ENCODE data around the gene SLC22A5.

The SLC22A5 gene

GRCh38 chr5:132417461-132417860 lies 48.0 kb downstream of the SLC22A5 start:
- Histone ChIP-seq H3K9me3 (ENCODE audit: control insufficient read depth in 5 of 5, low read length in 5 of 5) (no peaks in the 10 kb centered on the region), H3K27me3 (ENCODE audit: control insufficient read depth in 5 of 5, insufficient read depth in 4 of 5, low read length in 5 of 5) (no peaks in the 10 kb centered on the region), H3K4me3 (ENCODE audit: low read depth in 1 of 5, low read length in 5 of 5) (no peak overlapping the region), H3K36me3 (ENCODE audit: control insufficient read depth in 5 of 5, insufficient read depth in 5 of 5, low read length in 5 of 5) (peaks cover 0 to 9% (median 4%) of the 10 kb centered on the region in 5 donors), H3K4me1 (ENCODE audit: control insufficient read depth in 5 of 5, insufficient read depth in 5 of 5, low read length in 5 of 5) (peaks cover 21 to 90% (median 79%) of the 10 kb centered on the region in 5 donors), H3K9ac (ENCODE audit: low read length in 5 of 5) (peak overlapping the region in 3 of 5 donors; percentile 48 to 58 (median 53)), H3K27ac (ENCODE audit: low read depth, low read length) (peak overlapping the region; percentile 99)

- peaks cover 0 to 13% (median 4%) of the 10 kb centered on the region in 5 donors for H3K36me3 ChIP-seq (ENCODE audit: control insufficient read depth in 5 of 5, insufficient read depth in 5 of 5, low read length in 5 of 5)
- H3K27me3 ChIP-seq (ENCODE audit: control insufficient read depth in 5 of 5, insufficient read depth in 4 of 5, low read length in 5 of 5) = no peaks in the 10 kb centered on the region
- peak overlapping the region; percentile 99 for H3K27ac ChIP-seq (ENCODE audit: low read depth, low read length)
- peaks cover 24 to 93% (median 82%) of the 10 kb centered on the region in 5 donors for H3K4me1 ChIP-seq (ENCODE audit: control insufficient read depth in 5 of 5, insufficient read depth in 5 of 5, low read length in 5 of 5)
- H3K9me3 ChIP-seq (ENCODE audit: control insufficient read depth in 5 of 5, low read length in 5 of 5) = no peaks in the 10 kb centered on the region
- peak overlapping the region in 1 of 5 donors; percentile 58 for H3K9ac ChIP-seq (ENCODE audit: low read length in 5 of 5)
- H3K4me3 ChIP-seq (ENCODE audit: low read depth in 1 of 5, low read length in 5 of 5) = no peak overlapping the region
Measured at GRCh38 chr5:132417889-132418485, 48.5 kb downstream of the SLC22A5 start.

- no peaks in the 10 kb centered on the region for H3K27me3 ChIP-seq (ENCODE audit: control insufficient read depth in 5 of 5, insufficient read depth in 4 of 5, low read length in 5 of 5)
- peak overlapping the region in 3 of 5 donors; percentile 22 to 63 (median 57) for H3K9ac ChIP-seq (ENCODE audit: low read length in 5 of 5)
- peak overlapping the region; percentile 99 for H3K27ac ChIP-seq (ENCODE audit: low read depth, low read length)
- H3K4me1 ChIP-seq (ENCODE audit: control insufficient read depth in 5 of 5, insufficient read depth in 5 of 5, low read length in 5 of 5) = peaks cover 28 to 97% (median 91%) of the 10 kb centered on the region in 5 donors
- H3K9me3 ChIP-seq (ENCODE audit: control insufficient read depth in 5 of 5, low read length in 5 of 5) = no peaks in the 10 kb centered on the region
- peaks cover 0 to 18% (median 4%) of the 10 kb centered on the region in 5 donors for H3K36me3 ChIP-seq (ENCODE audit: control insufficient read depth in 5 of 5, insufficient read depth in 5 of 5, low read length in 5 of 5)
- no peak overlapping the region for H3K4me3 ChIP-seq (ENCODE audit: low read depth in 1 of 5, low read length in 5 of 5)
Measured at GRCh38 chr5:132418881-132419280, 49.4 kb downstream of the SLC22A5 start.

GRCh38 chr5:132419502-132420468 lies 50.3 kb downstream of the SLC22A5 start:
- Histone ChIP-seq H3K4me1 (ENCODE audit: control insufficient read depth in 5 of 5, insufficient read depth in 5 of 5, low read length in 5 of 5) (peaks cover 26 to 94% (median 91%) of the 10 kb centered on the region in 5 donors), H3K27ac (ENCODE audit: low read depth, low read length) (peak overlapping the region; percentile 99), H3K9me3 (ENCODE audit: control insufficient read depth in 5 of 5, low read length in 5 of 5) (no peaks in the 10 kb centered on the region), H3K36me3 (ENCODE audit: control insufficient read depth in 5 of 5, insufficient read depth in 5 of 5, low read length in 5 of 5) (peaks cover 0 to 20% (median 5%) of the 10 kb centered on the region in 5 donors), H3K9ac (ENCODE audit: low read length in 5 of 5) (peak overlapping the region in 4 of 5 donors; percentile 16 to 63 (median 43)), H3K27me3 (ENCODE audit: control insufficient read depth in 5 of 5, insufficient read depth in 4 of 5, low read length in 5 of 5) (no peaks in the 10 kb centered on the region), H3K4me3 (ENCODE audit: low read depth in 1 of 5, low read length in 5 of 5) (peak overlapping the region in 2 of 5 donors; percentile 6 to 40)

GRCh38 chr5:132420706-132421272 lies 51.3 kb downstream of the SLC22A5 start:
- peak overlapping the region in 2 of 5 donors; percentile 9 to 27 for H3K4me3 ChIP-seq (ENCODE audit: low read depth in 1 of 5, low read length in 5 of 5)
- peaks cover 0 to 20% (median 5%) of the 10 kb centered on the region in 5 donors for H3K36me3 ChIP-seq (ENCODE audit: control insufficient read depth in 5 of 5, insufficient read depth in 5 of 5, low read length in 5 of 5)
- no peaks in the 10 kb centered on the region for H3K9me3 ChIP-seq (ENCODE audit: control insufficient read depth in 5 of 5, low read length in 5 of 5)
- H3K4me1 ChIP-seq (ENCODE audit: control insufficient read depth in 5 of 5, insufficient read depth in 5 of 5, low read length in 5 of 5) = peaks cover 25 to 94% (median 91%) of the 10 kb centered on the region in 5 donors
- no peaks in the 10 kb centered on the region for H3K27me3 ChIP-seq (ENCODE audit: control insufficient read depth in 5 of 5, insufficient read depth in 4 of 5, low read length in 5 of 5)
- H3K9ac ChIP-seq (ENCODE audit: low read length in 5 of 5) = peak overlapping the region in 2 of 5 donors; percentile 1 to 29
- peak overlapping the region; percentile 99 for H3K27ac ChIP-seq (ENCODE audit: low read depth, low read length)

GRCh38 chr5:132421462-132421861 lies 52.0 kb downstream of the SLC22A5 start:
- no peaks in the 10 kb centered on the region for H3K27me3 ChIP-seq (ENCODE audit: control insufficient read depth in 5 of 5, insufficient read depth in 4 of 5, low read length in 5 of 5)
- H3K27ac ChIP-seq (ENCODE audit: low read depth, low read length) = peak overlapping the region; percentile 99
- H3K36me3 ChIP-seq (ENCODE audit: control insufficient read depth in 5 of 5, insufficient read depth in 5 of 5, low read length in 5 of 5) = peaks cover 0 to 20% (median 5%) of the 10 kb centered on the region in 5 donors
- H3K9ac ChIP-seq (ENCODE audit: low read length in 5 of 5) = peak overlapping the region in 1 of 5 donors; percentile 17
- no peaks in the 10 kb centered on the region for H3K9me3 ChIP-seq (ENCODE audit: control insufficient read depth in 5 of 5, low read length in 5 of 5)
- peaks cover 27 to 94% (median 91%) of the 10 kb centered on the region in 5 donors for H3K4me1 ChIP-seq (ENCODE audit: control insufficient read depth in 5 of 5, insufficient read depth in 5 of 5, low read length in 5 of 5)
- no peak overlapping the region for H3K4me3 ChIP-seq (ENCODE audit: low read depth in 1 of 5, low read length in 5 of 5)

- Histone ChIP-seq H3K9me3 (ENCODE audit: control insufficient read depth in 5 of 5, low read length in 5 of 5) (no peaks in the 10 kb centered on the region), H3K9ac (ENCODE audit: low read length in 5 of 5) (peak overlapping the region in 1 of 5 donors; percentile 2), H3K27me3 (ENCODE audit: control insufficient read depth in 5 of 5, insufficient read depth in 4 of 5, low read length in 5 of 5) (no peaks in the 10 kb centered on the region), H3K36me3 (ENCODE audit: control insufficient read depth in 5 of 5, insufficient read depth in 5 of 5, low read length in 5 of 5) (peaks cover 0 to 20% (median 4%) of the 10 kb centered on the region in 5 donors), H3K27ac (ENCODE audit: low read depth, low read length) (peak overlapping the region; percentile 99), H3K4me1 (ENCODE audit: control insufficient read depth in 5 of 5, insufficient read depth in 5 of 5, low read length in 5 of 5) (peaks cover 32 to 94% (median 91%) of the 10 kb centered on the region in 5 donors), H3K4me3 (ENCODE audit: low read depth in 1 of 5, low read length in 5 of 5) (peak overlapping the region in 1 of 5 donors; percentile 7)
Measured at GRCh38 chr5:132422720-132423437, 53.4 kb downstream of the SLC22A5 start.

GRCh38 chr5:132423438-132423898 lies 54.0 kb downstream of the SLC22A5 start:
- no peaks in the 10 kb centered on the region for H3K9me3 ChIP-seq (ENCODE audit: control insufficient read depth in 5 of 5, low read length in 5 of 5)
- peak overlapping the region in 1 of 5 donors; percentile 7 for H3K4me3 ChIP-seq (ENCODE audit: low read depth in 1 of 5, low read length in 5 of 5)
- peaks cover 33 to 95% (median 94%) of the 10 kb centered on the region in 5 donors for H3K4me1 ChIP-seq (ENCODE audit: control insufficient read depth in 5 of 5, insufficient read depth in 5 of 5, low read length in 5 of 5)
- peak overlapping the region in 1 of 5 donors; percentile 2 for H3K9ac ChIP-seq (ENCODE audit: low read length in 5 of 5)
- H3K36me3 ChIP-seq (ENCODE audit: control insufficient read depth in 5 of 5, insufficient read depth in 5 of 5, low read length in 5 of 5) = peaks cover 0 to 20% (median 4%) of the 10 kb centered on the region in 5 donors
- no peaks in the 10 kb centered on the region for H3K27me3 ChIP-seq (ENCODE audit: control insufficient read depth in 5 of 5, insufficient read depth in 4 of 5, low read length in 5 of 5)
- H3K27ac ChIP-seq (ENCODE audit: low read depth, low read length) = peak overlapping the region; percentile 99

Data from subcutaneous abdominal adipose tissue (tissue), 5 donors.